HepG2 (cell line): Measurements from ENCODE around the gene ZNF184. TPM values are rescaled to one million over a fixed set of nuclear protein-coding genes. Genes with fewer than 3 reads are reported as not detected.
A peak's percentile ranks its signal among the peaks of the same experiment; 100 is the strongest.

ENCODE experiments used
- ATF1 ChIP-seq: IDR thresholded peaks from 2 replicates; pipeline ENCODE4 v1.6.1; 2016; ENCODE audit warnings: mild to moderate bottlenecking, control low read depth
- BRF2 ChIP-seq: sonication (generic); formaldehyde crosslinking; IDR thresholded peaks from 2 replicates; pipeline ENCODE4 v1.8.1; 2022; ENCODE audit warnings: mild to moderate bottlenecking, missing genetic modification reagents
- MAFG ChIP-seq: sonication (generic); formaldehyde crosslinking; IDR thresholded peaks from 2 replicates; pipeline ENCODE4 v1.5.1; 2020; ENCODE audit warnings: mild to moderate bottlenecking, missing genetic modification reagents
- NAIF1 ChIP-seq: sonication (generic); formaldehyde crosslinking; IDR thresholded peaks from 2 replicates; pipeline ENCODE4 v1.5.0; 2020; ENCODE audit warnings: mild to moderate bottlenecking, missing genetic modification reagents, borderline replicate concordance
- NFE2 ChIP-seq: sonication (generic); formaldehyde crosslinking; IDR thresholded peaks from 2 replicates; pipeline ENCODE4 v1.4.0; 2020; ENCODE audit warnings: missing genetic modification reagents
- PATZ1 ChIP-seq: sonication (generic); formaldehyde crosslinking; IDR thresholded peaks from 2 replicates; pipeline ENCODE4 v1.4.0; 2020; ENCODE audit warnings: missing genetic modification reagents
- THYN1 ChIP-seq: sonication (generic); formaldehyde crosslinking; IDR thresholded peaks from 2 replicates; pipeline ENCODE4 v1.8.1; 2023; ENCODE audit warnings: low read depth, mild to moderate bottlenecking, moderate library complexity, missing genetic modification reagents, borderline replicate concordance
- ZNF136 ChIP-seq: sonication (generic); formaldehyde crosslinking; IDR thresholded peaks from 2 replicates; pipeline ENCODE4 v1.8.1; 2022; ENCODE audit warnings: low read depth, mild to moderate bottlenecking, moderate library complexity, missing genetic modification reagents
- ZNF446 ChIP-seq: sonication (generic); formaldehyde crosslinking; IDR thresholded peaks from 2 replicates; pipeline ENCODE4 v1.5.0; 2020; ENCODE audit warnings: mild to moderate bottlenecking, missing genetic modification reagents
- ZNF674 ChIP-seq: sonication (generic); formaldehyde crosslinking; IDR thresholded peaks from 2 replicates; pipeline ENCODE4 v1.5.0; 2020; ENCODE audit warnings: low read depth, mild to moderate bottlenecking, missing genetic modification reagents
- ZNF770 ChIP-seq: sonication (generic); formaldehyde crosslinking; IDR thresholded peaks from 2 replicates; pipeline ENCODE4 v1.5.0; 2020; ENCODE audit warnings: mild to moderate bottlenecking, missing genetic modification reagents
- polyA plus RNA-seq, 8 experiments: library from polyadenylated mRNA; depleted of rRNA in 3 of 8; stranded (reverse) in 7 of 8; unstranded in 1 of 8; fragments of >200 nt; fragmentation: Illumina TruSeq in 4 of 8; extraction: Trizol in 4 of 8; gene quantifications; 2 replicates each; pipeline versions ENCODE4 v1.2.1 to v1.2.3, GENCODE V29; 2011 to 2016; ENCODE audit warnings: low read depth in 4 of 8, missing spikeins in 1 of 8, mixed read lengths in 1 of 8; ENCODE audit not compliant: insufficient read depth in 1 of 8
- total RNA-seq, 5 experiments: library from RNA; depleted of rRNA; stranded (reverse); fragments of >200 nt; fragmentation: Illumina TruSeq; extraction: Trizol; gene quantifications; 2 replicates each; pipeline ENCODE4 v1.2.3, GENCODE V29; 2016; ENCODE audit warnings: low read depth in 1 of 5
- TF ChIP-seq, protein P1 (sequence below): sonication (generic); formaldehyde crosslinking; IDR thresholded peaks from 2 replicates; pipeline ENCODE4 v1.4.0; 2020; ENCODE audit warnings: mild to moderate bottlenecking, missing genetic modification reagents
- TF ChIP-seq, protein P2 (sequence below): sonication (generic); formaldehyde crosslinking; IDR thresholded peaks from 2 replicates; pipeline ENCODE4 v1.8.0; 2023; ENCODE audit warnings: mild to moderate bottlenecking, missing genetic modification reagents

The ZNF184 gene
- total and polyA plus RNA-seq, 2 of the 13 experiments (the other 11 are each of a cell fraction or from before 2014, with no cell fraction given) = 2.1 to 10.1 TPM

- TF ChIP-seq PATZ1 (CRISPR knock-in tag) = peak; percentile 51; the same call in 1 of the 2 replicates
- TF ChIP-seq ZNF446 (CRISPR knock-in tag) = no peak; the same call in 1 of the 2 replicates
- TF ChIP-seq ATF1 = peak; percentile 90
- no peak for TF ChIP-seq THYN1 (CRISPR knock-in tag)
- TF ChIP-seq MAFG (CRISPR knock-in tag) = no peak
- TF ChIP-seq BRF2 = peak; percentile 43
- TF ChIP-seq, protein P1, sequence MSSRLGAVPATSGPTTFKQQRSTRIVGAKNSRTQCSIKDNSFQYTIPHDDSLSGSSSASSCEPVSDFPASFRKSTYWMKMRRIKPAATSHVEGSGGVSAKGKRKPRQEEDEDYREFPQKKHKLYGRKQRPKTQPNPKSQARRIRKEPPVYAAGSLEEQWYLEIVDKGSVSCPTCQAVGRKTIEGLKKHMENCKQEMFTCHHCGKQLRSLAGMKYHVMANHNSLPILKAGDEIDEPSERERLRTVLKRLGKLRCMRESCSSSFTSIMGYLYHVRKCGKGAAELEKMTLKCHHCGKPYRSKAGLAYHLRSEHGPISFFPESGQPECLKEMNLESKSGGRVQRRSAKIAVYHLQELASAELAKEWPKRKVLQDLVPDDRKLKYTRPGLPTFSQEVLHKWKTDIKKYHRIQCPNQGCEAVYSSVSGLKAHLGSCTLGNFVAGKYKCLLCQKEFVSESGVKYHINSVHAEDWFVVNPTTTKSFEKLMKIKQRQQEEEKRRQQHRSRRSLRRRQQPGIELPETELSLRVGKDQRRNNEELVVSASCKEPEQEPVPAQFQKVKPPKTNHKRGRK (CRISPR knock-in tag) = no peak; the same call in 1 of the 2 replicates
- TF ChIP-seq ZNF770 (CRISPR knock-in tag) = no peak; the same call in 1 of the 2 replicates
- no peak for TF ChIP-seq NFE2 (CRISPR knock-in tag)
- peak; percentile 36 for TF ChIP-seq ZNF136
- peak; percentile 83; the same call in 1 of the 2 replicates for TF ChIP-seq NAIF1 (CRISPR knock-in tag)
- TF ChIP-seq, protein P2, sequence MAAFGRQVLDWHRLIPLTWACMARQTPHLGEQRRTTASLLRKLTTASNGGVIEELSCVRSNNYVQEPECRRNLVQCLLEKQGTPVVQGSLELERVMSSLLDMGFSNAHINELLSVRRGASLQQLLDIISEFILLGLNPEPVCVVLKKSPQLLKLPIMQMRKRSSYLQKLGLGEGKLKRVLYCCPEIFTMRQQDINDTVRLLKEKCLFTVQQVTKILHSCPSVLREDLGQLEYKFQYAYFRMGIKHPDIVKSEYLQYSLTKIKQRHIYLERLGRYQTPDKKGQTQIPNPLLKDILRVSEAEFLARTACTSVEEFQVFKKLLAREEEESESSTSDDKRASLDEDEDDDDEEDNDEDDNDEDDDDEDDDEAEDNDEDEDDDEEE (CRISPR knock-in tag) = peak; percentile 83
- 0 out of 2 replicates have a peak, but pooled peaks have one; percentile 58 for TF ChIP-seq ZNF674 (CRISPR knock-in tag)
Observed at GRCh38 chr6:27472617-27473400, at the start of gene ZNF184 (continued).
